K562 (cell line): ENCODE data around the gene ARMH4. TPM values are rescaled to one million over a fixed set of nuclear protein-coding genes. Genes with fewer than 3 reads are reported as not detected.

Experiments
- ATAC-seq: fragments of 200-7000 bp; cut with Tn5 transposase; 3 replicates; pipeline ENCODE4 v1.9.1; 2020; ENCODE audit warnings: moderate library complexity
- BruUV-seq: library from RNA; stranded (reverse); fragments of 400-500 nt; replicated peaks from 2 replicates; lab custom pipeline; 2021; lab: Mats Ljungman, UMichigan
- CTCF ChIA-PET: fragments of 300-600 bp; formaldehyde crosslinking; extraction: SDS; loops from one replicate; lab custom pipeline; 2021; ENCODE audit warnings: low intra/inter-chr PET ratio; lab: Yijun Ruan, JAX
- POLR2A ChIA-PET: fragments of 300-600, 350-650 bp; sonication (Branson Sonifier 250); formaldehyde crosslinking; extraction: SDS; loops from one replicate; lab custom pipeline; 2021; ENCODE audit warnings: antibody characterized with exemption, inconsistent platforms; lab: Yijun Ruan, JAX
- DNase-seq, 4 experiments: peaks; one replicate each; pipeline versions ENCODE4 v3.0.0 to v3.0.0-alpha.2; 2011 to 2018; ENCODE audit warnings: low spot score in 3 of 4, mixed read lengths in 3 of 4; ENCODE audit errors: extremely low read depth in 1 of 4
- FAIRE-seq: peaks from 2 replicates; lab custom pipeline; 2011; peaks lifted over from hg19 to GRCh38; lab: Jason Lieb, UNC
- H2AFZ ChIP-seq: 2 replicates; pipeline ENCODE4 v1.6.0; 2011; ENCODE audit warnings: low read depth, low read length, control low read depth, inconsistent platforms
- H3K27ac ChIP-seq: fragments of 200-600 bp; 3 replicates; pipeline ENCODE4 v1.8.0; 2011; ENCODE audit warnings: low read depth, mild to moderate bottlenecking, control low read depth, inconsistent platforms, low read length, moderate library complexity, mixed read lengths; ENCODE audit errors: extremely low read depth
- H3K27me3 ChIP-seq, 2 experiments: fragments of 300-600 bp in 1 of 2; 2 replicates in 1 of 2; 3 replicates in 1 of 2; pipeline versions ENCODE4 v1.6.0 to v1.8.0; 2011; ENCODE audit warnings: inconsistent platforms in 2 of 2, low read length in 2 of 2, mild to moderate bottlenecking in 1 of 2, mixed read lengths in 1 of 2, moderate library complexity in 1 of 2; ENCODE audit not compliant: control insufficient read depth in 2 of 2, insufficient read depth in 2 of 2
- H3K36me3 ChIP-seq: fragments of 300-600 bp; 3 replicates; pipeline ENCODE4 v1.8.0; 2011; ENCODE audit warnings: mild to moderate bottlenecking, low read length, inconsistent platforms; ENCODE audit not compliant: control insufficient read depth, insufficient read depth
- H3K4me1 ChIP-seq, 2 experiments: fragments of 200-600 bp in 1 of 2; replicated peaks in 1 of 2; 2 replicates in 1 of 2; 3 replicates in 1 of 2; pipeline versions ENCODE4 v1.5.1 to v1.8.0; 2011; ENCODE audit warnings: inconsistent platforms in 2 of 2, low read length in 2 of 2, mild to moderate bottlenecking in 1 of 2, mixed read lengths in 1 of 2, moderate library complexity in 1 of 2; ENCODE audit not compliant: control insufficient read depth in 2 of 2, insufficient read depth in 2 of 2
- H3K4me2 ChIP-seq: 2 replicates; pipeline ENCODE4 v1.6.1; 2011; ENCODE audit warnings: low read length, control low read depth, inconsistent platforms, mixed read lengths; ENCODE audit not compliant: insufficient read depth
- H3K4me3 ChIP-seq: fragments of 200-600 bp; sonication (generic), shearing (Covaris generic); 2 replicates; pipeline ENCODE4 v1.5.1; 2016; ENCODE audit warnings: control low read depth, inconsistent platforms
- H3K79me2 ChIP-seq: fragments of 200-600 bp; 3 replicates; pipeline ENCODE4 v1.8.0; 2011; ENCODE audit warnings: low read length, inconsistent platforms; ENCODE audit not compliant: control insufficient read depth, insufficient read depth
- H3K9ac ChIP-seq, 2 experiments: 2 replicates each; pipeline versions ENCODE4 v1.6.0 to v1.6.1; 2011; ENCODE audit warnings: low read depth in 2 of 2, low read length in 2 of 2, control low read depth in 1 of 2, inconsistent platforms in 1 of 2, mild to moderate bottlenecking in 1 of 2, mixed read lengths in 1 of 2; ENCODE audit not compliant: insufficient read depth in 1 of 2
- H3K9me1 ChIP-seq: one replicate; pipeline ENCODE4 v1.6.0; 2011; ENCODE audit warnings: inconsistent platforms, mild to moderate bottlenecking, low read length, moderate library complexity; ENCODE audit not compliant: control insufficient read depth, insufficient read depth
- H3K9me3 ChIP-seq: replicated peaks from 2 replicates; pipeline ENCODE4 v1.5.1; 2011; ENCODE audit warnings: low read depth, low read length, inconsistent platforms; ENCODE audit not compliant: control insufficient read depth, insufficient read depth
- H4K20me1 ChIP-seq: replicated peaks from 2 replicates; pipeline ENCODE4 v1.6.1; 2011; ENCODE audit warnings: low read length, inconsistent platforms, mixed read lengths; ENCODE audit not compliant: control insufficient read depth, insufficient read depth
- FOS ChIP-seq: IDR thresholded peaks from 3 replicates; pipeline ENCODE4 v1.6.1; 2011; ENCODE audit not compliant: insufficient read length; ENCODE audit errors: extremely low read depth
- ILF3 ChIP-seq: fragments of 450-650 bp; IDR thresholded peaks from 2 replicates; pipeline ENCODE4 v1.6.1; 2018; ENCODE audit warnings: antibody characterized with exemption, mild to moderate bottlenecking, moderate library complexity, borderline replicate concordance
- MYNN ChIP-seq, 2 experiments: sonication (generic); formaldehyde crosslinking in 1 of 2; IDR thresholded peaks; 2 replicates each; pipeline versions ENCODE4 v1.5.0 to v1.6.1; 2016 to 2020; ENCODE audit warnings: antibody characterized with exemption in 1 of 2, missing genetic modification reagents in 1 of 2
- PRDM10 ChIP-seq: fragments of 450-650 bp; IDR thresholded peaks from 2 replicates; pipeline ENCODE4 v1.6.1; 2018; ENCODE audit not compliant: partially characterized antibody
- SMAD2 ChIP-seq: fragments of 150-350 bp; IDR thresholded peaks from 2 replicates; pipeline ENCODE4 v1.6.1; 2014; ENCODE audit warnings: low read depth, mild to moderate bottlenecking, low read length
- SNAPC5 ChIP-seq: fragments of 250-450 bp; sonication (Bioruptor Pico); IDR thresholded peaks from 2 replicates; pipeline ENCODE4 v1.8.0; 2021; ENCODE audit warnings: moderate library complexity, mild to moderate bottlenecking, inconsistent platforms
- ZBTB34 ChIP-seq: fragments of 250-450 bp; sonication (Bioruptor Pico); IDR thresholded peaks from 2 replicates; pipeline ENCODE4 v1.8.0; 2021; ENCODE audit warnings: mild to moderate bottlenecking, moderate library complexity
- ZNF584 ChIP-seq: fragments of 200-800 bp; sonication (Bioruptor generic); IDR thresholded peaks from 2 replicates; pipeline ENCODE4 v1.6.1; 2016; ENCODE audit warnings: low read depth, mild to moderate bottlenecking, missing genetic modification characterization, missing compliant biosample characterization
- ZNF609 ChIP-seq: sonication (generic); formaldehyde crosslinking; IDR thresholded peaks from 2 replicates; pipeline ENCODE4 v1.8.1; 2023; ENCODE audit warnings: missing genetic modification reagents, mild to moderate bottlenecking, borderline replicate concordance
- WGBS: fragments of 100-300 bp; shearing (Covaris generic); methylation state at CpG from one replicate; pipeline ENCODE4 v1.1.6; 2016; ENCODE audit warnings: low coverage, mixed read lengths; ENCODE audit not compliant: insufficient coverage; ENCODE audit errors: missing lambda C conversion rate; 5-methylcytosine and 5-hydroxymethylcytosine counted together
- in situ Hi-C: fragments of 300-500 bp; cut with MboI; formaldehyde crosslinking; loops from 4 replicates; pipeline ENCODE4 v1.15.0; 2018; ENCODE audit warnings: inconsistent platforms, mixed read lengths
- intact Hi-C: fragments of 100-400 bp; cut with micrococcal nuclease; formaldehyde crosslinking; loops from 2 replicates; pipeline ENCODE4 v1.14.2; 2022
- polyA plus RNA-seq, 8 experiments: library from polyadenylated mRNA; depleted of rRNA in 4 of 8; stranded (reverse) in 5 of 8; unstranded in 3 of 8; fragments of >200 nt; fragmentation: Nextera tagmentation in 2 of 8; fragmentation: Illumina TruSeq in 1 of 8; extraction: Ambion mirVana in 2 of 8; extraction: Trizol in 1 of 8; gene quantifications; 2 replicates each; pipeline versions ENCODE4 v1.2.1 to v1.2.3, GENCODE V29; 2011 to 2014; ENCODE audit warnings: inconsistent platforms in 1 of 8, missing spikeins in 1 of 8
- total RNA-seq, 7 experiments: library from RNA; depleted of rRNA in 6 of 7; stranded (reverse); fragments of >200 nt in 6 of 7; fragmentation: Illumina TruSeq in 2 of 7; extraction: Trizol in 2 of 7; gene quantifications; 2 replicates each; pipeline versions ENCODE4 v1.2.1 to v1.2.3, GENCODE V29; 2011 to 2021; ENCODE audit warnings: low replicate concordance in 1 of 7

ARMH4 gene
- total and polyA plus RNA-seq, 9 of the 15 experiments (the other 6 are each of a cell fraction or from before 2014, with no cell fraction given), result 0.06 to 0.98 (median 0.07) TPM; not detected in 2

- no peak for TF ChIP-seq ZNF609 (CRISPR knock-in tag)
- TF ChIP-seq ILF3, result no peak
- TF ChIP-seq MYNN (IDR thresholded peaks at IDR 0.05), result no peak
- no peak for TF ChIP-seq MYNN (CRISPR knock-in tag; IDR thresholded peaks at IDR 0.05)
Measured at GRCh38 chr14:58089612-58090011, 62.4 kb downstream of the ARMH4 start (continued).

GRCh38 chr14:58088961-58089360 lies 63.1 kb downstream of the ARMH4 start:
- in situ Hi-C loops, result loop anchor here (10.0 kb wide), 1 partner anchor 604 kb away; no protein-coding TSS in a partner anchor
- POLR2A ChIA-PET, result interaction anchor here (0.7 to 1.0 kb wide), 2 partner anchors 19 to 732 kb away, joined by 3 read pairs; no protein-coding TSS in a partner anchor
- H3K9me3 ChIP-seq, result no peaks in the 10 kb centered on the region

More at GRCh38 chr14:58088961-58089360, 63.1 kb downstream of the ARMH4 start:
- Histone ChIP-seq H3K4me2 (no peak overlapping the region), H3K4me1 (no peaks in the 10 kb centered on the region), H3K4me3 (no peak overlapping the region), H3K9ac (no peak overlapping the region), H3K9me1 (no peaks in the 10 kb centered on the region)
- FAIRE-seq (no peak), DNase-seq (no peak)
- CTCF ChIA-PET, result no interaction called here
- TF ChIP-seq SNAPC5 (CRISPR knock-in tag) (no peak), ZNF584 (CRISPR knock-in tag) (no peak), PRDM10 (no peak), ZBTB34 (CRISPR knock-in tag) (no peak), FOS (no peak), SMAD2 (no peak)
- TF ChIP-seq, all 486 proteins: peak for 0
- Histone ChIP-seq H4K20me1 (no peaks in the 10 kb centered on the region), H2AFZ (no peak overlapping the region), H3K79me2 (no peaks in the 10 kb centered on the region), H3K27me3 (no peaks in the 10 kb centered on the region), H3K36me3 (no peaks in the 10 kb centered on the region), H3K27ac (no peak overlapping the region)
- 0% methylated on average over 2 of the region's 2 CpGs for WGBS
- intact Hi-C loops, result no loop called here
- no TSS peak for BruUV-seq
- no peak for ATAC-seq
